Calu3 (cell line): ENCODE data around the gene GPR179. TPM values are rescaled to one million over a fixed set of nuclear protein-coding genes. Genes with fewer than 3 reads are reported as not detected.
A peak's percentile ranks its signal among the peaks of the same experiment; 100 is the strongest.
"Not testable (repeated sequence)": the region's sequence is repeated elsewhere in the genome, so short reads cannot be mapped to it uniquely, and the experiment has no call there.

Source experiments
- BruUV-seq: library from RNA; stranded (reverse); fragments of 400-500 nt; replicated peaks from 2 replicates; lab custom pipeline; 2021; lab: Mats Ljungman, UMichigan
- CTCF ChIA-PET: fragments of 300-600 bp; sonication (Branson Sonifier 250); formaldehyde crosslinking; loops from one replicate; lab custom pipeline; 2022; ENCODE audit warnings: antibody characterized with exemption; lab: Charles Lee
- DNase-seq: peaks from one replicate; pipeline ENCODE4 v3.0.0; 2022
- H3K27ac Mint-ChIP-seq: one replicate; pipeline ENCODE4 v1.8.0; 2022; ENCODE audit warnings: mixed read lengths; ENCODE audit not compliant: unreplicated experiment
- H3K27me3 Mint-ChIP-seq: one replicate; pipeline ENCODE4 v1.8.0; 2022; ENCODE audit warnings: mixed read lengths; ENCODE audit not compliant: unreplicated experiment
- H3K36me3 Mint-ChIP-seq: one replicate; pipeline ENCODE4 v1.8.0; 2022; ENCODE audit warnings: mild to moderate bottlenecking, moderate library complexity, mixed read lengths; ENCODE audit not compliant: insufficient read depth, unreplicated experiment
- H3K4me1 Mint-ChIP-seq: one replicate; pipeline ENCODE4 v1.8.0; 2022; ENCODE audit warnings: mild to moderate bottlenecking, low read depth, mixed read lengths; ENCODE audit not compliant: unreplicated experiment
- H3K4me3 Mint-ChIP-seq: one replicate; pipeline ENCODE4 v1.8.0; 2022; ENCODE audit warnings: mild to moderate bottlenecking, low read depth, moderate library complexity, mixed read lengths; ENCODE audit not compliant: unreplicated experiment
- H3K9me3 Mint-ChIP-seq: one replicate; pipeline ENCODE4 v1.8.0; 2022; ENCODE audit warnings: low read depth, mixed read lengths; ENCODE audit not compliant: unreplicated experiment
- CTCF ChIP-seq: fragments of 200-600 bp; IDR thresholded peaks from one replicate; pipeline ENCODE4 v1.8.0; 2022; ENCODE audit warnings: antibody characterized with exemption; ENCODE audit not compliant: unreplicated experiment
- intact Hi-C: fragments of 100-400 bp; cut with micrococcal nuclease; formaldehyde crosslinking; loops from one replicate; pipeline ENCODE4 v1.10.0; 2022; ENCODE audit not compliant: unreplicated experiment
- total RNA-seq: library from RNA; stranded (reverse); gene quantifications from 2 replicates; pipeline ENCODE4 v1.2.3, GENCODE V29; 2022

GPR179 gene
- total RNA-seq, 1 experiment from 2014 or later = 0.45 TPM

- Mint-ChIP-seq H3K4me3 (no peak overlapping the region), H3K27ac (no peak overlapping the region), H3K36me3 (peaks cover 71% of the 10 kb centered on the region), H3K27me3 (no peaks in the 10 kb centered on the region), H3K4me1 (peaks cover 19% of the 10 kb centered on the region), H3K9me3 (no peaks in the 10 kb centered on the region)
- TF ChIP-seq CTCF = no peak
- intact Hi-C loops = no loop called here
- BruUV-seq = no TSS peak
- DNase-seq = no peak
- CTCF ChIA-PET = interaction anchor here (0.7 to 1.9 kb wide), 3 partner anchors 11 to 1637 kb away, joined by 3 to 6 read pairs (median 5); no protein-coding TSS in a partner anchor
These were observed 26.7 kb downstream of the GPR179 start for GRCh38 chr17:38317081-38317480.

GRCh38 chr17:38315497-38315896 is 28.3 kb downstream of the GPR179 start:
- Mint-ChIP-seq H3K36me3 (peaks cover 69% of the 10 kb centered on the region), H3K4me1 (peaks cover 12% of the 10 kb centered on the region), H3K27me3 (no peaks in the 10 kb centered on the region), H3K4me3 (no peak overlapping the region), H3K9me3 (no peaks in the 10 kb centered on the region), H3K27ac (no peak overlapping the region)
- no peak for TF ChIP-seq CTCF
- intact Hi-C loops = no loop called here
- DNase-seq = no peak
- BruUV-seq = no TSS peak
- CTCF ChIA-PET = interaction anchor here (0.6 to 1.9 kb wide), 3 partner anchors 9 to 17 kb away, joined by 4 to 6 read pairs (median 5); no protein-coding TSS in a partner anchor

GRCh38 chr17:38296834-38297517 is 46.8 kb downstream of the GPR179 start, which contains the start of gene MRPL45:
TSS of gene MRPL45 (plus strand) at chr17:38297168. CDS start at chr17:38297184, 16 bp downstream.
- BruUV-seq, H3K9me3 Mint-ChIP-seq, H3K27me3 Mint-ChIP-seq, H3K4me1 Mint-ChIP-seq, intact Hi-C loops: not testable (repeated sequence)
- H3K4me3 Mint-ChIP-seq = peak within 1 kb of the TSS; percentile 85
- CTCF ChIA-PET = interaction anchor here (0.6 to 0.9 kb wide), 5 partner anchors 25 to 1389 kb away, joined by 3 to 6 read pairs (median 3); no protein-coding TSS in a partner anchor
- peak within 1 kb of the TSS; percentile 94 for H3K27ac Mint-ChIP-seq
- peak; percentile 100 for DNase-seq
- peaks cover 44% of the 10 kb centered on the region for H3K36me3 Mint-ChIP-seq

GRCh38 chr17:38295602-38296365 is 48.0 kb downstream of the GPR179 start:
- H3K4me1 Mint-ChIP-seq, H3K4me3 Mint-ChIP-seq, H3K27me3 Mint-ChIP-seq, DNase-seq, BruUV-seq, intact Hi-C loops, H3K27ac Mint-ChIP-seq, H3K9me3 Mint-ChIP-seq: not testable (repeated sequence)
- CTCF ChIA-PET = interaction anchor here (0.7 kb wide), 1 partner anchor 1390 kb away, joined by 5 read pairs; no protein-coding TSS in a partner anchor
- peaks cover 32% of the 10 kb centered on the region for H3K36me3 Mint-ChIP-seq

- BruUV-seq, H3K27me3 Mint-ChIP-seq, CTCF ChIA-PET, H3K36me3 Mint-ChIP-seq, H3K9me3 Mint-ChIP-seq, H3K27ac Mint-ChIP-seq, DNase-seq, H3K4me3 Mint-ChIP-seq, intact Hi-C loops: not testable (repeated sequence)
- peaks cover 16% of the 10 kb centered on the region for H3K4me1 Mint-ChIP-seq
These were observed 54.0 kb downstream of the GPR179 start for GRCh38 chr17:38289760-38290159.
